Type B pancreatic cell (in vitro differentiated cells): Measurements from ENCODE around the gene PSMB11. TPM values are rescaled to one million over a fixed set of nuclear protein-coding genes. Genes with fewer than 3 reads are reported as not detected.

Experiments used
- DNase-seq: peaks from one replicate; pipeline ENCODE4 v3.0.0; 2021; ENCODE audit warnings: mixed read lengths; ENCODE audit not compliant: unreplicated experiment; ENCODE audit errors: extremely low spot score
- H3K27ac Mint-ChIP-seq: 2 replicates; pipeline ENCODE4 v1.8.0; 2021; ENCODE audit warnings: mild to moderate bottlenecking, mixed read lengths
- H3K27me3 Mint-ChIP-seq: 2 replicates; pipeline ENCODE4 v1.8.0; 2021; ENCODE audit warnings: mixed read lengths
- H3K36me3 Mint-ChIP-seq: 2 replicates; pipeline ENCODE4 v1.8.0; 2021; ENCODE audit warnings: mixed read lengths
- H3K4me1 Mint-ChIP-seq: one replicate; pipeline ENCODE4 v1.8.0; 2021; ENCODE audit warnings: mixed read lengths; ENCODE audit not compliant: unreplicated experiment
- H3K4me3 Mint-ChIP-seq: 2 replicates; pipeline ENCODE4 v1.8.0; 2021; ENCODE audit warnings: mild to moderate bottlenecking, mixed read lengths
- H3K9me3 Mint-ChIP-seq: 2 replicates; pipeline ENCODE4 v1.8.0; 2021; ENCODE audit warnings: mixed read lengths
- CTCF ChIP-seq: fragments of 200-600 bp; sonication (generic); conservative IDR thresholded peaks from 2 replicates; pipeline ENCODE4 v1.5.0; 2021; ENCODE audit warnings: antibody characterized with exemption, mild to moderate bottlenecking
- total RNA-seq: library from RNA; stranded (reverse); gene quantifications from 2 replicates; pipeline ENCODE4 v1.2.1, GENCODE V29; 2021; ENCODE audit warnings: low replicate concordance

PSMB11 gene
- total RNA-seq, 1 donor from 2014 or later: not detected

GRCh38 chr14:23080474-23080873, 38.5 kb downstream of the PSMB11 start:
- peaks cover 33% of the 10 kb centered on the region for H3K36me3 Mint-ChIP-seq
- no peaks in the 10 kb centered on the region for H3K4me1 Mint-ChIP-seq
- no peaks in the 10 kb centered on the region for H3K27me3 Mint-ChIP-seq
- no peak for TF ChIP-seq CTCF
- no peak overlapping the region for H3K27ac Mint-ChIP-seq
- DNase-seq: no peak
- H3K9me3 Mint-ChIP-seq: no peaks in the 10 kb centered on the region
- H3K4me3 Mint-ChIP-seq: no peak overlapping the region

- no peaks in the 10 kb centered on the region for H3K9me3 Mint-ChIP-seq
- TF ChIP-seq CTCF: no peak
- peaks cover 47% of the 10 kb centered on the region for H3K36me3 Mint-ChIP-seq
- no peaks in the 10 kb centered on the region for H3K27me3 Mint-ChIP-seq
- H3K4me1 Mint-ChIP-seq: no peaks in the 10 kb centered on the region
- H3K27ac Mint-ChIP-seq: peak overlapping the region; percentile 27
- no peak for DNase-seq
- no peak overlapping the region for H3K4me3 Mint-ChIP-seq
Measured at GRCh38 chr14:23085458-23085857, 43.4 kb downstream of the PSMB11 start.

GRCh38 chr14:23086565-23086964, 44.6 kb downstream of the PSMB11 start:
- Mint-ChIP-seq H3K36me3 (peaks cover 40% of the 10 kb centered on the region), H3K27me3 (no peaks in the 10 kb centered on the region), H3K27ac (no peak overlapping the region), H3K9me3 (no peaks in the 10 kb centered on the region), H3K4me1 (no peaks in the 10 kb centered on the region), H3K4me3 (no peak overlapping the region)
- TF ChIP-seq CTCF: no peak
- no peak for DNase-seq

- no peaks in the 10 kb centered on the region for H3K9me3 Mint-ChIP-seq
- DNase-seq: no peak
- TF ChIP-seq CTCF: no peak
- no peaks in the 10 kb centered on the region for H3K27me3 Mint-ChIP-seq
- H3K4me1 Mint-ChIP-seq: peaks cover 11% of the 10 kb centered on the region
- H3K36me3 Mint-ChIP-seq: peaks cover 38% of the 10 kb centered on the region
- peak overlapping the region; percentile 59 for H3K27ac Mint-ChIP-seq
- no peak overlapping the region for H3K4me3 Mint-ChIP-seq
Measured at GRCh38 chr14:23089498-23090253, 47.7 kb downstream of the PSMB11 start.

GRCh38 chr14:23090254-23090636, 48.2 kb downstream of the PSMB11 start:
- no peak for DNase-seq
- H3K4me3 Mint-ChIP-seq: peak overlapping the region; percentile 42
- H3K27ac Mint-ChIP-seq: peak overlapping the region; percentile 59
- H3K4me1 Mint-ChIP-seq: peaks cover 11% of the 10 kb centered on the region
- no peaks in the 10 kb centered on the region for H3K9me3 Mint-ChIP-seq
- peaks cover 36% of the 10 kb centered on the region for H3K36me3 Mint-ChIP-seq
- H3K27me3 Mint-ChIP-seq: no peaks in the 10 kb centered on the region
- no peak for TF ChIP-seq CTCF
